SK-N-SH (cell line): ENCODE results near the gene FDXACB1. TPM values are rescaled to one million over a fixed set of nuclear protein-coding genes. Genes with fewer than 3 reads are reported as not detected.
"Not testable (repeated sequence)": the region's sequence is repeated elsewhere in the genome, so short reads cannot be mapped to it uniquely, and the experiment has no call there.

ENCODE experiments used
- CTCF ChIA-PET: fragments of 300-600, 350-600 bp; formaldehyde crosslinking; extraction: SDS; loops from one replicate; lab custom pipeline; 2021; lab: Yijun Ruan, JAX
- POLR2A ChIA-PET: fragments of 350-600 bp; sonication (Branson Sonifier 250); formaldehyde crosslinking; extraction: SDS; loops from one replicate; lab custom pipeline; 2020; ENCODE audit warnings: antibody characterized with exemption, inconsistent platforms; lab: Yijun Ruan, JAX
- DNase-seq: peaks from one replicate; pipeline ENCODE4 v3.0.0; 2012
- H2AFZ ChIP-seq: fragments of 200-600 bp; sonication (generic); 2 replicates; pipeline ENCODE4 v1.8.1; 2016; ENCODE audit warnings: antibody characterized with exemption, mild to moderate bottlenecking, low read depth
- H3F3A ChIP-seq: fragments of 200-600 bp; sonication (generic); replicated peaks from 2 replicates; pipeline ENCODE3; 2016; ENCODE audit warnings: antibody characterized with exemption, mild to moderate bottlenecking; ENCODE audit not compliant: insufficient read depth
- H3K27ac ChIP-seq, 2 experiments: fragments of 200-500 bp in 1 of 2; fragments of 200-600 bp in 1 of 2; sonication (Bioruptor generic) in 1 of 2; sonication (generic), shearing (Covaris generic) in 1 of 2; 2 replicates each; pipeline versions ENCODE4 v1.5.1 to v1.6.1; 2014 to 2016; ENCODE audit warnings: low read depth in 2 of 2, inconsistent platforms in 1 of 2, low read length in 1 of 2, mild to moderate bottlenecking in 1 of 2, mixed read lengths in 1 of 2
- H3K27me3 ChIP-seq: fragments of 200-600 bp; sonication (generic), shearing (Covaris generic); 2 replicates; pipeline ENCODE4 v1.6.1; 2016; ENCODE audit warnings: mixed run types; ENCODE audit not compliant: insufficient read depth
- H3K36me3 ChIP-seq, 2 experiments: fragments of 200-500 bp in 1 of 2; fragments of 200-600 bp in 1 of 2; sonication (Bioruptor generic) in 1 of 2; sonication (generic) in 1 of 2; replicated peaks in 1 of 2; 2 replicates each; pipeline versions ENCODE3 to v1.5.1; 2014 to 2016; ENCODE audit warnings: low read length in 1 of 2, mild to moderate bottlenecking in 1 of 2; ENCODE audit not compliant: insufficient read depth in 2 of 2, control insufficient read depth in 1 of 2
- H3K4me1 ChIP-seq, 2 experiments: fragments of 200-500 bp in 1 of 2; fragments of 200-600 bp in 1 of 2; sonication (Bioruptor generic) in 1 of 2; sonication (generic), shearing (Covaris generic) in 1 of 2; 2 replicates each; pipeline versions ENCODE4 v1.5.1 to v1.6.1; 2014 to 2016; ENCODE audit warnings: low read depth in 1 of 2, low read length in 1 of 2, mixed run types in 1 of 2; ENCODE audit not compliant: insufficient read depth in 2 of 2, control insufficient read depth in 1 of 2
- H3K4me2 ChIP-seq: fragments of 200-600 bp; sonication (generic), shearing (Covaris generic); 2 replicates; pipeline ENCODE4 v1.6.1; 2017; ENCODE audit warnings: mixed run types
- H3K4me3 ChIP-seq, 2 experiments: fragments of 200-500 bp in 1 of 2; fragments of 200-600 bp in 1 of 2; sonication (Bioruptor generic) in 1 of 2; sonication (generic), shearing (Covaris generic) in 1 of 2; 2 replicates each; pipeline versions ENCODE4 v1.5.1 to v1.8.1; 2014 to 2016; ENCODE audit warnings: low read depth in 2 of 2, inconsistent platforms in 1 of 2, low read length in 1 of 2, mild to moderate bottlenecking in 1 of 2, mixed read lengths in 1 of 2, moderate library complexity in 1 of 2
- H3K79me2 ChIP-seq: fragments of 200-600 bp; sonication (generic); 2 replicates; pipeline ENCODE4 v1.8.1; 2017; ENCODE audit warnings: mild to moderate bottlenecking; ENCODE audit not compliant: insufficient read depth
- H3K9ac ChIP-seq: fragments of 200-600 bp; sonication (generic); 2 replicates; pipeline ENCODE4 v1.6.1; 2017; ENCODE audit warnings: mixed run types
- H3K9me2 ChIP-seq: fragments of 200-600 bp; sonication (generic); 2 replicates; pipeline ENCODE4 v1.6.1; 2017; ENCODE audit warnings: mixed run types
- H3K9me3 ChIP-seq: fragments of 200-600 bp; sonication (generic); 2 replicates; pipeline ENCODE4 v1.6.1; 2017; ENCODE audit warnings: mixed run types, mild to moderate bottlenecking, moderate library complexity
- H4K20me1 ChIP-seq: fragments of 200-600 bp; sonication (generic); 2 replicates; pipeline ENCODE4 v1.6.1; 2017; ENCODE audit warnings: mild to moderate bottlenecking, mixed run types; ENCODE audit not compliant: insufficient read depth
- ELF1 ChIP-seq: IDR thresholded peaks from 2 replicates; pipeline ENCODE4 v1.4.0; 2012
- FOSL2 ChIP-seq: IDR thresholded peaks from 2 replicates; pipeline ENCODE4 v1.4.0; 2012; ENCODE audit warnings: low read depth, mild to moderate bottlenecking, moderate library complexity, borderline replicate concordance
- MAX ChIP-seq: IDR thresholded peaks from 2 replicates; pipeline ENCODE4 v1.4.0; 2012; ENCODE audit warnings: low read depth
- PBX3 ChIP-seq: IDR thresholded peaks from 2 replicates; pipeline ENCODE4; 2012
- SIN3A ChIP-seq: IDR thresholded peaks from 2 replicates; pipeline ENCODE4 v1.6.1; 2012; ENCODE audit warnings: low read depth, mild to moderate bottlenecking, low read length, moderate library complexity, borderline replicate concordance
- TCF12 ChIP-seq: IDR thresholded peaks from 2 replicates; pipeline ENCODE4 v1.4.0; 2012
- TEAD4 ChIP-seq: IDR thresholded peaks from 2 replicates; pipeline ENCODE4 v1.4.0; 2012; ENCODE audit warnings: mild to moderate bottlenecking, borderline replicate concordance; ENCODE audit not compliant: insufficient read depth
- WGBS: methylation state at CpG from one replicate; pipeline ENCODE4 v1.1.6; 2017; ENCODE audit warnings: low lambda C conversion rate; 5-methylcytosine and 5-hydroxymethylcytosine counted together
- polyA plus RNA-seq, 3 experiments: library from polyadenylated mRNA; depleted of rRNA; stranded (reverse); fragments of >200 nt; gene quantifications; 2 replicates each; pipeline ENCODE4 v1.2.3, GENCODE V29; 2012

Gene FDXACB1
- polyA plus RNA-seq, 1 of the 3 experiments (the other 2 are of a cell fraction) = 2.8 TPM

GRCh38 chr11:111886032-111886431 is 7.1 kb upstream of the FDXACB1 start:
- H3K9ac ChIP-seq = no peak overlapping the region
- ChIA-PET CTCF (interaction anchor here (0.6 to 1.6 kb wide), 5 partner anchors 8 to 111 kb away, joined by 3 to 6 read pairs (median 4); partner anchors contain the start of gene ALG9), POLR2A (no interaction called here)
- H3F3A ChIP-seq = no peaks in the 10 kb centered on the region
- H3K9me2 ChIP-seq = no peaks in the 10 kb centered on the region
- no peak for TF ChIP-seq TCF12
- no peak for TF ChIP-seq TEAD4
- TF ChIP-seq ELF1 = no peak
- no peak for TF ChIP-seq PBX3
- TF ChIP-seq MAX = no peak
- 88% methylated on average over 4 of the region's 4 CpGs for WGBS
- DNase-seq = no peak
- H3K79me2 ChIP-seq = no peaks in the 10 kb centered on the region
- no peaks in the 10 kb centered on the region for H3K27me3 ChIP-seq
- no peaks in the 10 kb centered on the region for H3K9me3 ChIP-seq
- H3K4me3 ChIP-seq = no peak overlapping the region
- H3K4me1 ChIP-seq = no peaks in the 10 kb centered on the region
- peaks cover 0 to 3% of the 10 kb centered on the region in 2 experiments for H3K36me3 ChIP-seq
- no peak overlapping the region for H2AFZ ChIP-seq
- H3K4me2 ChIP-seq = no peak overlapping the region
- H3K27ac ChIP-seq = no peak overlapping the region
- H4K20me1 ChIP-seq = no peaks in the 10 kb centered on the region

- H3F3A ChIP-seq, H3K9me3 ChIP-seq, H3K9ac ChIP-seq, H3K27ac ChIP-seq, H3K4me3 ChIP-seq, H2AFZ ChIP-seq, POLR2A ChIA-PET, H3K4me2 ChIP-seq, H3K36me3 ChIP-seq, H3K79me2 ChIP-seq, DNase-seq, H3K9me2 ChIP-seq, H3K27me3 ChIP-seq, H3K4me1 ChIP-seq, H4K20me1 ChIP-seq: not testable (repeated sequence)
- CTCF ChIA-PET = interaction anchor here (1.2 kb wide), 1 partner anchor 14 kb away, joined by 4 read pairs; the partner anchor contains the start of gene ALG9
- WGBS = 96% methylated on average over 4 of the region's 4 CpGs
These were observed 6.1 kb upstream of the FDXACB1 start for GRCh38 chr11:111885053-111885452.

- ChIA-PET POLR2A (no interaction called here), CTCF (no interaction called here)
- no peak for DNase-seq
- no peak overlapping the region for H3K27ac ChIP-seq
- WGBS = 88% methylated on average over 5 of the region's 5 CpGs
- H3F3A ChIP-seq = peaks cover 4% of the 10 kb centered on the region
- H3K9ac ChIP-seq = no peak overlapping the region
- H3K4me1 ChIP-seq = peaks cover 0 to 8% of the 10 kb centered on the region in 2 experiments; a peak in 2 of 4 replicates
- no peaks in the 10 kb centered on the region for H3K9me2 ChIP-seq
- H3K4me3 ChIP-seq = no peak overlapping the region
- H3K4me2 ChIP-seq = no peak overlapping the region
- no peak for TF ChIP-seq PBX3
- TF ChIP-seq SIN3A = no peak
- no peak for TF ChIP-seq FOSL2
- H2AFZ ChIP-seq = no peak overlapping the region
- H3K9me3 ChIP-seq = no peaks in the 10 kb centered on the region
- no peaks in the 10 kb centered on the region for H4K20me1 ChIP-seq
- H3K79me2 ChIP-seq = no peaks in the 10 kb centered on the region
- H3K27me3 ChIP-seq = no peaks in the 10 kb centered on the region
- H3K36me3 ChIP-seq = peaks cover 0 to 3% of the 10 kb centered on the region in 2 experiments
These were observed 3.2 kb upstream of the FDXACB1 start for GRCh38 chr11:111882202-111882601.
